OCI-LY7 (cell line): ENCODE measurements around the gene BNIP1. TPM values are rescaled to one million over a fixed set of nuclear protein-coding genes. Genes with fewer than 3 reads are reported as not detected.
A peak's percentile ranks its signal among the peaks of the same experiment; 100 is the strongest.

Source experiments
- BruUV-seq: library from RNA; stranded (reverse); fragments of 400-500 nt; replicated peaks from 2 replicates; lab custom pipeline; 2021; lab: Mats Ljungman, UMichigan
- CTCF ChIA-PET: fragments of 300-600 bp; sonication (Branson Sonifier 250); formaldehyde crosslinking; loops from one replicate; lab custom pipeline; 2022; ENCODE audit warnings: antibody characterized with exemption; ENCODE audit not compliant: unreplicated experiment; lab: Charles Lee
- POLR2A ChIA-PET: fragments of 300-600 bp; sonication (Branson Sonifier 250); formaldehyde crosslinking; loops from one replicate; lab custom pipeline; 2022; ENCODE audit warnings: antibody characterized with exemption; lab: Charles Lee
- DNase-seq: peaks from one replicate; pipeline ENCODE4 v3.0.0-alpha.2; 2015; ENCODE audit warnings: low spot score
- H2AFZ ChIP-seq: fragments of 200-600 bp; sonication (generic), shearing (Covaris generic); 2 replicates; pipeline ENCODE4 v1.6.1; 2014; ENCODE audit warnings: mild to moderate bottlenecking, antibody characterized with exemption, low read length, moderate library complexity
- H3K27ac ChIP-seq: fragments of 200-600 bp; sonication (generic); 2 replicates; pipeline ENCODE4 v1.5.1; 2014; ENCODE audit warnings: mixed run types, low read depth, mild to moderate bottlenecking, moderate library complexity, low read length, inconsistent platforms; ENCODE audit not compliant: poor library complexity, severe bottlenecking
- H3K36me3 ChIP-seq: fragments of 200-600 bp; sonication (generic); 2 replicates; pipeline ENCODE4 v1.6.1; 2014; ENCODE audit warnings: mild to moderate bottlenecking, antibody characterized with exemption, low read length, moderate library complexity, mixed read lengths; ENCODE audit not compliant: insufficient read depth
- H3K4me1 ChIP-seq: fragments of 200-600 bp; sonication (generic); 2 replicates; pipeline ENCODE4 v1.5.1; 2014; ENCODE audit warnings: mild to moderate bottlenecking, low read length; ENCODE audit not compliant: insufficient read depth, poor library complexity, severe bottlenecking
- H3K4me2 ChIP-seq: fragments of 200-600 bp; sonication (generic); 2 replicates; pipeline ENCODE4 v1.6.1; 2014; ENCODE audit warnings: mild to moderate bottlenecking, low read length
- H3K4me3 ChIP-seq: fragments of 200-600 bp; sonication (generic); 2 replicates; pipeline ENCODE4 v1.5.1; 2014; ENCODE audit warnings: mild to moderate bottlenecking, low read depth, low read length; ENCODE audit not compliant: poor library complexity, severe bottlenecking
- H3K79me2 ChIP-seq: fragments of 200-600 bp; sonication (generic); 2 replicates; pipeline ENCODE4 v1.6.1; 2016; ENCODE audit warnings: low read depth, mild to moderate bottlenecking, low read length, moderate library complexity, mixed read lengths; ENCODE audit not compliant: insufficient read depth
- H3K9me2 ChIP-seq: fragments of 200-600 bp; sonication (generic); 2 replicates; pipeline ENCODE4 v1.6.1; 2016; ENCODE audit warnings: mild to moderate bottlenecking, low read length, mixed read lengths; ENCODE audit not compliant: insufficient read depth
- H3K9me3 ChIP-seq: fragments of 200-600 bp; sonication (generic); 2 replicates; pipeline ENCODE4 v1.6.1; 2014; ENCODE audit warnings: mild to moderate bottlenecking, mixed run types, low read length, mixed read lengths
- H4K20me1 ChIP-seq: fragments of 200-600 bp; sonication (generic); 2 replicates; pipeline ENCODE4 v1.6.1; 2014; ENCODE audit warnings: mild to moderate bottlenecking, antibody characterized with exemption, low read length, moderate library complexity, mixed read lengths; ENCODE audit not compliant: insufficient read depth
- CTCF ChIP-seq: fragments of 200-600 bp; sonication (generic); conservative IDR thresholded peaks from 2 replicates; pipeline ENCODE4 v1.5.1; 2014; ENCODE audit warnings: mild to moderate bottlenecking, antibody characterized with exemption, low read length, moderate library complexity, mixed read lengths
- EZH2phosphoT487 ChIP-seq: fragments of 200-600 bp; sonication (generic); IDR thresholded peaks from 2 replicates; pipeline ENCODE4 v1.6.1; 2018; ENCODE audit warnings: low read depth, borderline replicate concordance, mild to moderate bottlenecking, mixed run types, antibody characterized with exemption, low read length, moderate library complexity, mixed read lengths
- intact Hi-C: fragments of 100-400 bp; cut with micrococcal nuclease; formaldehyde crosslinking; loops from one replicate; pipeline ENCODE4 v1.10.0; 2022; ENCODE audit not compliant: unreplicated experiment
- total RNA-seq, 2 experiments: library from RNA; depleted of rRNA in 1 of 2; stranded (reverse); fragments of >200 nt in 1 of 2; shearing (Covaris generic) in 1 of 2; gene quantifications; 2 replicates each; pipeline ENCODE4 v1.2.3, GENCODE V29; 2014 to 2022

The BNIP1 gene
- total RNA-seq, 2 experiments from 2014 or later = 16.8 to 23.1 TPM

GRCh38 chr5:173204185-173204979, 60.1 kb downstream of the BNIP1 start:
- no peak overlapping the region for H3K4me2 ChIP-seq
- H3K4me3 ChIP-seq = no peak overlapping the region
- no peaks in the 10 kb centered on the region for H3K9me3 ChIP-seq
- no TSS peak for BruUV-seq
- TF ChIP-seq CTCF (peak; percentile 80), EZH2phosphoT487 (no peak)
- H3K4me1 ChIP-seq = no peaks in the 10 kb centered on the region
- H3K79me2 ChIP-seq = no peaks in the 10 kb centered on the region
- intact Hi-C loops = loop anchor here (1.0 kb wide), 1 partner anchor 226 kb away; no protein-coding TSS in a partner anchor
- ChIA-PET CTCF (interaction anchor here (0.6 kb wide), 1 partner anchor 452 kb away, joined by 5 read pairs; no protein-coding TSS in a partner anchor), POLR2A (interaction anchor here (0.6 kb wide), 1 partner anchor 33 kb away, joined by 3 read pairs; no protein-coding TSS in a partner anchor)
- peak; percentile 51 for DNase-seq
- no peaks in the 10 kb centered on the region for H3K36me3 ChIP-seq
- H2AFZ ChIP-seq = no peak overlapping the region
- H4K20me1 ChIP-seq = no peaks in the 10 kb centered on the region
- no peak overlapping the region for H3K27ac ChIP-seq
- H3K9me2 ChIP-seq = no peaks in the 10 kb centered on the region

GRCh38 chr5:173205916-173206315, 61.6 kb downstream of the BNIP1 start:
- Histone ChIP-seq H2AFZ (no peak overlapping the region), H3K4me3 (no peak overlapping the region), H3K4me1 (no peaks in the 10 kb centered on the region), H3K9me3 (no peaks in the 10 kb centered on the region), H3K27ac (no peak overlapping the region), H3K9me2 (no peaks in the 10 kb centered on the region), H3K79me2 (no peaks in the 10 kb centered on the region), H4K20me1 (no peaks in the 10 kb centered on the region), H3K4me2 (no peak overlapping the region), H3K36me3 (no peaks in the 10 kb centered on the region)
- CTCF ChIA-PET = no interaction called here
- intact Hi-C loops = no loop called here
- no peak for DNase-seq
- TF ChIP-seq CTCF (no peak), EZH2phosphoT487 (no peak)
- BruUV-seq = no TSS peak
- POLR2A ChIA-PET = no interaction called here

- no peak for TF ChIP-seq EZH2phosphoT487
- no peak for TF ChIP-seq CTCF
- no peak overlapping the region for H3K27ac ChIP-seq
- BruUV-seq = no TSS peak
- H2AFZ ChIP-seq = no peak overlapping the region
- no peak overlapping the region for H3K4me2 ChIP-seq
- H3K4me3 ChIP-seq = no peak overlapping the region
- CTCF ChIA-PET = no interaction called here
- no peaks in the 10 kb centered on the region for H3K4me1 ChIP-seq
- no peaks in the 10 kb centered on the region for H3K9me2 ChIP-seq
- no peaks in the 10 kb centered on the region for H3K36me3 ChIP-seq
- no peaks in the 10 kb centered on the region for H4K20me1 ChIP-seq
- intact Hi-C loops = no loop called here
- H3K79me2 ChIP-seq = no peaks in the 10 kb centered on the region
- POLR2A ChIA-PET = no interaction called here
- DNase-seq = no peak
- H3K9me3 ChIP-seq = peaks cover 5% of the 10 kb centered on the region; the same call in 1 of the 2 replicates
Observed at GRCh38 chr5:173208296-173208695, 64.0 kb downstream of the BNIP1 start.
